ENCODE data around the gene LBR. TPM values are rescaled to one million over a fixed set of nuclear protein-coding genes. Genes with fewer than 3 reads are reported as not detected.
"Not testable (repeated sequence)": the region's sequence is repeated elsewhere in the genome, so short reads cannot be mapped to it uniquely, and the experiment has no call there.

Gene LBR
- polyA plus RNA-seq, 1 donor (not counting 4 experiments of a cell fraction or from before 2014, with no cell fraction given) = 30.5 TPM

DNA sequence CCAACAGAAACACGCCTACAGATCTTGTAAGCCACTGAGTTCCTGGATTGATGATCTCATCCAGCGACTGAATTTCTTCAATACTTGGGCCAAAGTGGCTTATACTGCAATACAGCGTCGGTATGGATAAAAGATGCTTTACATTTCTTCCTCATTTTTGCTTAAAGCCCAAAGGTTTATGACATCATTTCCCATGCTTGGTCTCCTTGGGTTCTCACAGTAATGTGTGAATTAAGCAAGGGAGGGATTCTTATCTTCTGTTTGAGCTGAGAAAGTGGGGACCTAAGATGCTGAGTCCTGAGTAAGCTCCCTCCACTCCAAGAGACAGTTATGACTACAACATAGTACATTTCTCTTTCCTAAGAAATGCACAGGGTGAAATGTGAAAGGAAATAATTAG is 39.5 kb downstream of the LBR start:
- no peaks in the 10 kb centered on the region for H3K27me3 ChIP-seq (ENCODE audit: control insufficient read depth, extremely low read depth, insufficient read depth, low read length)
- FAIRE-seq (no peak), DNase-seq (ENCODE audit: low read depth, low spot score) (no peak)

DNA sequence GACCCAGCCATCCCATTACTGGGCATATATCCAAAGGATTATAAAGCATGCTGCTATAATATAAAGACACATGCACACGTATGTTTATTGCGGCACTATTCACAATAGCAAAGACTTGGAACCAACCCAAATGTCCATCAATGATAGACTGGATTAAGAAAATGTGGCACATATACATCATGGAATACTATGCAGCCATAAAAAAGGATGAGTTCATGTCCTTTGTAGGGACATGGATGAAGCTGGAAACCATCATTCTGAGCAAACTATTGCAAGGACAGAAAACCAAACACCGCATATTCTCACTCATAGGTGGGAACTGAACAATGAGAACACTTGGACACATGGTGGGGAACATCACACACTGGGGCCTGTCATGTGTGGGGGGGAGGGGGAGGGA is 41.0 kb downstream of the LBR start:
- H3K4me3 ChIP-seq (ENCODE audit: control insufficient read depth in 2 of 3, extremely low read depth in 1 of 3, insufficient read depth in 2 of 3, low read depth in 1 of 3, low read length in 3 of 3); DNase-seq (ENCODE audit: low read depth, low spot score); H3K27ac ChIP-seq (ENCODE audit: control insufficient read depth, insufficient read depth, low read length); H3K9me3 ChIP-seq (ENCODE audit: control insufficient read depth, low read depth, low read length); H3K79me2 ChIP-seq (ENCODE audit: control insufficient read depth, insufficient read depth, low read length); H3K9me1 ChIP-seq (ENCODE audit: control insufficient read depth, extremely low read depth, insufficient read depth, low read length); H4K20me1 ChIP-seq (ENCODE audit: control insufficient read depth, extremely low read depth, insufficient read depth, low read length); H3K4me2 ChIP-seq (ENCODE audit: control insufficient read depth, extremely low read depth, insufficient read depth, low read depth, low read length); H2AFZ ChIP-seq (ENCODE audit: control insufficient read depth, low read length); FAIRE-seq; H3K9ac ChIP-seq (ENCODE audit: control insufficient read depth, extremely low read depth, insufficient read depth, low read length); H3K27me3 ChIP-seq (ENCODE audit: control insufficient read depth, extremely low read depth, insufficient read depth, low read length); H3K36me3 ChIP-seq (ENCODE audit: control insufficient read depth in 2 of 2, extremely low read depth in 1 of 2, insufficient read depth in 2 of 2, low read length in 2 of 2); dilution Hi-C loops (cut with MboI; ENCODE audit: extremely low pct_ligation_motif_present, low sequenced_read_pairs); H3K4me1 ChIP-seq (ENCODE audit: control insufficient read depth, extremely low read depth, insufficient read depth, low read length): not testable (repeated sequence)

More for the DNA sequence above, 39.5 kb downstream of the LBR start:
- dilution Hi-C loops (cut with MboI; ENCODE audit: extremely low pct_ligation_motif_present, low sequenced_read_pairs) = no loop called here
- Histone ChIP-seq H3K9ac (ENCODE audit: control insufficient read depth, extremely low read depth, insufficient read depth, low read length) (no peak overlapping the region), H3K27ac (ENCODE audit: control insufficient read depth, insufficient read depth, low read length) (no peak overlapping the region), H4K20me1 (ENCODE audit: control insufficient read depth, extremely low read depth, insufficient read depth, low read length) (no peaks in the 10 kb centered on the region), H3K4me1 (ENCODE audit: control insufficient read depth, extremely low read depth, insufficient read depth, low read length) (no peaks in the 10 kb centered on the region), H3K4me3 (ENCODE audit: control insufficient read depth in 2 of 3, extremely low read depth in 1 of 3, insufficient read depth in 2 of 3, low read depth in 1 of 3, low read length in 3 of 3) (no peak overlapping the region), H2AFZ (ENCODE audit: control insufficient read depth, low read length) (no peak overlapping the region), H3K4me2 (ENCODE audit: control insufficient read depth, extremely low read depth, insufficient read depth, low read depth, low read length) (no peak overlapping the region), H3K79me2 (ENCODE audit: control insufficient read depth, insufficient read depth, low read length) (no peaks in the 10 kb centered on the region), H3K9me1 (ENCODE audit: control insufficient read depth, extremely low read depth, insufficient read depth, low read length) (no peaks in the 10 kb centered on the region), H3K9me3 (ENCODE audit: control insufficient read depth, low read depth, low read length) (no peaks in the 10 kb centered on the region), H3K36me3 (ENCODE audit: control insufficient read depth in 2 of 2, extremely low read depth in 1 of 2, insufficient read depth in 2 of 2, low read length in 2 of 2) (no peaks in the 10 kb centered on the region)
- TF ChIP-seq EZH2 (IDR thresholded peaks at IDR 0.05; ENCODE audit: low read length) (no peak), CTCF (optimal IDR thresholded peaks at IDR 0.05 in 1 of 3, IDR thresholded peaks at IDR 0.05 in 1 of 3, conservative IDR thresholded peaks at IDR 0.05 in 1 of 3; ENCODE audit: extremely low read depth in 1 of 3, insufficient read depth in 2 of 3, low read length in 3 of 3) (no peak)

DNA sequence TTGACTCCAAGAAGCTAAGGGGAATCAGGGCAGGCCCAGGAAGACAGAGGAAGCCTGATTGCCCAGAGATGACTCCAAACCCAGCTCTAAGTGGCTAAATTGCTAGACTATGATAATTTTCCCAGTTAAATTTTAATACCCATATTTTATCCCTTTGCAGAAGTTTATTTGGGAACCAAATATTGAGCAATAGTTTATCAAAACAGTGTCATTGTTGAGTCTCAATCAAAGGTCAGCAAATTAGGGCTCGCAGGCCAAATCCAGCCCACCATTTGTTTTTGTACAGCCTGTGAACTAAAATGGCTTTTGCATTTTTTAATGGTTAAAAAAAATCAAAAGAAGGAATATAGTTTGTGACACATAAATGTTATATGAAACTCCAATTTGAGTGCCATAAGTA is 47.1 kb downstream of the LBR start:
- no peak for FAIRE-seq
- Histone ChIP-seq H3K4me3 (ENCODE audit: control insufficient read depth in 2 of 3, extremely low read depth in 1 of 3, insufficient read depth in 2 of 3, low read depth in 1 of 3, low read length in 3 of 3) (no peak overlapping the region), H3K36me3 (ENCODE audit: control insufficient read depth in 2 of 2, extremely low read depth in 1 of 2, insufficient read depth in 2 of 2, low read length in 2 of 2) (no peaks in the 10 kb centered on the region), H4K20me1 (ENCODE audit: control insufficient read depth, extremely low read depth, insufficient read depth, low read length) (no peaks in the 10 kb centered on the region), H3K27me3 (ENCODE audit: control insufficient read depth, extremely low read depth, insufficient read depth, low read length) (no peaks in the 10 kb centered on the region), H3K27ac (ENCODE audit: control insufficient read depth, insufficient read depth, low read length) (no peak overlapping the region), H3K4me2 (ENCODE audit: control insufficient read depth, extremely low read depth, insufficient read depth, low read depth, low read length) (no peak overlapping the region), H3K9me3 (ENCODE audit: control insufficient read depth, low read depth, low read length) (no peaks in the 10 kb centered on the region), H2AFZ (ENCODE audit: control insufficient read depth, low read length) (no peak overlapping the region), H3K4me1 (ENCODE audit: control insufficient read depth, extremely low read depth, insufficient read depth, low read length) (peaks cover 14% of the 10 kb centered on the region), H3K9me1 (ENCODE audit: control insufficient read depth, extremely low read depth, insufficient read depth, low read length) (no peaks in the 10 kb centered on the region), H3K79me2 (ENCODE audit: control insufficient read depth, insufficient read depth, low read length) (no peaks in the 10 kb centered on the region), H3K9ac (ENCODE audit: control insufficient read depth, extremely low read depth, insufficient read depth, low read length) (no peak overlapping the region)
- dilution Hi-C loops (cut with MboI; ENCODE audit: extremely low pct_ligation_motif_present, low sequenced_read_pairs) = no loop called here
- TF ChIP-seq EZH2 (IDR thresholded peaks at IDR 0.05; ENCODE audit: low read length) = no peak
- TF ChIP-seq CTCF (optimal IDR thresholded peaks at IDR 0.05 in 1 of 3, IDR thresholded peaks at IDR 0.05 in 1 of 3, conservative IDR thresholded peaks at IDR 0.05 in 1 of 3; ENCODE audit: extremely low read depth in 1 of 3, insufficient read depth in 2 of 3, low read length in 3 of 3) = no peak
- no peak for DNase-seq (ENCODE audit: low read depth, low spot score)
